Thyroid gland (tissue), 4 donors: ENCODE results near the gene SPATA31D4.

Source experiments
- POLR2A ChIP-seq, 2 donors: fragments of 450-650 bp; IDR thresholded peaks; one replicate each; pipeline ENCODE4 v1.6.1; 2017; ENCODE audit warnings: antibody characterized with exemption in 2 of 2, mild to moderate bottlenecking in 2 of 2, moderate library complexity in 1 of 2
- TF ChIP-seq, protein P1 (sequence below), 6 experiments: fragments of 200-600 bp in 3 of 6; fragments of 450-650 bp in 3 of 6; sonication (generic) in 3 of 6; IDR thresholded peaks; one replicate each; pipeline ENCODE4 v1.5.1; 2016 to 2019; ENCODE audit warnings: antibody characterized with exemption in 6 of 6, mild to moderate bottlenecking in 2 of 6, inconsistent platforms in 1 of 6, moderate library complexity in 1 of 6

DNA sequence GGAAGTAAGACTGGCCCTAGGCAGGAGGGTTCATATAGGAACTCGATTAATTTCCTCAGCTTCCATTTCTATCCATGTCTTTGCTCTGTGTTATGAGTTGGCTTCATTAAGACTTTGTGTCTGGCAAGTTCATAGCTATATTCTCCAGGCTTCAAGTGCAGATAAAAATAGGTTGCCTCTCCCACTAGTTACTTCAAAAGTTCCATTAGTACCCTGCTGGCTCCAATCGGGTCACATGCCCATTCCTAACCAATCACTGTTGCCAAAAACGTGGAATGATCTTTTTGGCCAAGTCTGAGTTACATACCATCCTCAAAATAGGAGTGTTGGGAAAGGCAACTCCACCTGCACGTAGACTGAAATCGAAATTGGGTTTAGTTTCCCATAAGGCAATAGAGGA lies 46.5 kb downstream of the SPATA31D4 start:
- TF ChIP-seq, protein P1, sequence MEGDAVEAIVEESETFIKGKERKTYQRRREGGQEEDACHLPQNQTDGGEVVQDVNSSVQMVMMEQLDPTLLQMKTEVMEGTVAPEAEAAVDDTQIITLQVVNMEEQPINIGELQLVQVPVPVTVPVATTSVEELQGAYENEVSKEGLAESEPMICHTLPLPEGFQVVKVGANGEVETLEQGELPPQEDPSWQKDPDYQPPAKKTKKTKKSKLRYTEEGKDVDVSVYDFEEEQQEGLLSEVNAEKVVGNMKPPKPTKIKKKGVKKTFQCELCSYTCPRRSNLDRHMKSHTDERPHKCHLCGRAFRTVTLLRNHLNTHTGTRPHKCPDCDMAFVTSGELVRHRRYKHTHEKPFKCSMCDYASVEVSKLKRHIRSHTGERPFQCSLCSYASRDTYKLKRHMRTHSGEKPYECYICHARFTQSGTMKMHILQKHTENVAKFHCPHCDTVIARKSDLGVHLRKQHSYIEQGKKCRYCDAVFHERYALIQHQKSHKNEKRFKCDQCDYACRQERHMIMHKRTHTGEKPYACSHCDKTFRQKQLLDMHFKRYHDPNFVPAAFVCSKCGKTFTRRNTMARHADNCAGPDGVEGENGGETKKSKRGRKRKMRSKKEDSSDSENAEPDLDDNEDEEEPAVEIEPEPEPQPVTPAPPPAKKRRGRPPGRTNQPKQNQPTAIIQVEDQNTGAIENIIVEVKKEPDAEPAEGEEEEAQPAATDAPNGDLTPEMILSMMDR (IDR thresholded peaks at IDR 0.05): no peak
- TF ChIP-seq POLR2A (IDR thresholded peaks at IDR 0.05): no peak
